ENCODE data around the gene PELI1. TPM values are rescaled to one million over a fixed set of nuclear protein-coding genes. Genes with fewer than 3 reads are reported as not detected.
A peak's percentile ranks its signal among the peaks of the same experiment; 100 is the strongest.

Gene PELI1
- total RNA-seq, 3 donors from 2014 or later: 31.8 to 51.7 (median 40.6) TPM

GRCh38 chr2:64114063-64114911, 29.9 kb downstream of the PELI1 start:
- TF ChIP-seq POLR2AphosphoS5 (IDR thresholded peaks at IDR 0.05) (no peak), POLR2A (IDR thresholded peaks at IDR 0.05) (no peak), CTCF (IDR thresholded peaks at IDR 0.05) (no peak)
- Histone ChIP-seq H3K9me3 (no peaks in the 10 kb centered on the region), H3K36me3 (no peaks in the 10 kb centered on the region), H3K4me1 (peaks cover 0 to 20% of the 10 kb centered on the region in 2 donors), H3K27ac (peak overlapping the region; percentile 71 to 81), H3K27me3 (no peaks in the 10 kb centered on the region), H3K4me3 (no peak overlapping the region)
- intact Hi-C loops (cut with DNase I; ENCODE audit: low total_unique reads): no loop called here
- DNase-seq (ENCODE audit: low spot score in 2 of 2): no peak

DNA sequence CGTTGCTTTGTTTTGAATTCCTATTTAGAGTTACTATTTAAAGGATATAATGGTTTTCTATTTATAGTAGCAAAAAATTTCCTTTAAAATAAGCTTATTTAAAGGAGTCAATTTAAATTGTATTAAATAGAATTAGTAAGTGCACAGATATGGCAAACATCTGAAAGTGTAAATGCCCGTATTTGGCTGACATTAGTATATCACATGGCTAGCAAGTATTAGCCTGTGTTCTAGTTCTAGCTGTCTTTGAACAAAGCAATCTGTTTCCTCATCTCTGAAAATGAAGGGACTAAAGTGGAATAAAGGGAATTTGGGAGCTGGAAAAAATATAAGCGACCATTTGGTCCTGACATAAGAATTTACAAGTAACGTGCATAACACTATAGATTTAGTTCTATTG, 32.2 kb downstream of the PELI1 start:
- peaks cover 0 to 28% of the 10 kb centered on the region in 2 donors for H3K4me1 ChIP-seq
- H3K27me3 ChIP-seq: no peaks in the 10 kb centered on the region
- no peaks in the 10 kb centered on the region for H3K9me3 ChIP-seq
- TF ChIP-seq CTCF (IDR thresholded peaks at IDR 0.05) (no peak), POLR2AphosphoS5 (IDR thresholded peaks at IDR 0.05) (no peak), POLR2A (IDR thresholded peaks at IDR 0.05) (no peak)
- no peak overlapping the region for H3K4me3 ChIP-seq
- peak overlapping the region in 1 of 2 donors; percentile 81 for H3K27ac ChIP-seq
- DNase-seq (ENCODE audit: low spot score in 2 of 2): no peak
- intact Hi-C loops (cut with DNase I; ENCODE audit: low total_unique reads): no loop called here
- no peaks in the 10 kb centered on the region for H3K36me3 ChIP-seq

GRCh38 chr2:64111426-64111825, 32.8 kb downstream of the PELI1 start:
- H3K27ac ChIP-seq: no peak overlapping the region
- H3K4me3 ChIP-seq: no peak overlapping the region
- no peaks in the 10 kb centered on the region for H3K27me3 ChIP-seq
- no peaks in the 10 kb centered on the region for H3K9me3 ChIP-seq
- peaks cover 0 to 28% of the 10 kb centered on the region in 2 donors for H3K4me1 ChIP-seq
- DNase-seq (ENCODE audit: low spot score in 2 of 2): no peak
- TF ChIP-seq POLR2A (IDR thresholded peaks at IDR 0.05) (no peak), POLR2AphosphoS5 (IDR thresholded peaks at IDR 0.05) (no peak), CTCF (IDR thresholded peaks at IDR 0.05) (no peak)
- intact Hi-C loops (cut with DNase I; ENCODE audit: low total_unique reads): no loop called here
- no peaks in the 10 kb centered on the region for H3K36me3 ChIP-seq

DNA sequence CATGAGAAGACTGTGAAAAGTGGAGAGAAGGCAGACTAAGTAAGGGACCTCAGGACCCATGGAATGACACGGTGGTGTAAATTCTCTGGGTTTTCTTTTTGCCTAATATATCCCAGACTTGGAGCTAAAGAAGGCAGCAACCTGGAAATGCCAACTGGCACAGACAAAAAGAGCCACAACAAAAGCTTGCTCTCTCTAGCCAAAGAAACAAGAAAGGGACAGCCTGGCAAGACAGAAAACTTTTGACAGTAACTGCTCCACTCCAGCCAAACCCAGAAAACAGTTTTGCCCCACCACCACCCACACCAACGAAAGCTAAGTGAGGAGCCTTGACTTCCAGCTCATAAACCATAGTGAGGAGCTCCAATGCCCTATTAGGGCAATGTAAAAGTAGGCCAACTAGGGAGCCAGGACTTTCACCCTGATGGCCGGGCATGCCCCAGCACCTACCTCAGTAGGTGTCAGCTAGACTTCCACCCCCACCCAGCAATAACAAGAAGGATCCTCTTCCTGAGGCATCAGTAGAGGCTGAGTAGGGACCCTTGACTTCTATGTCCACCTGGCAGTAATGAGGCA, 35.5 kb downstream of the PELI1 start:
- Histone ChIP-seq H3K27ac (peak overlapping the region; percentile 67 to 75), H3K4me3 (no peak overlapping the region), H3K27me3 (no peaks in the 10 kb centered on the region), H3K9me3 (no peaks in the 10 kb centered on the region), H3K4me1 (peaks cover 0 to 7% of the 10 kb centered on the region in 2 donors), H3K36me3 (no peaks in the 10 kb centered on the region)
- no peak for DNase-seq (ENCODE audit: low spot score in 2 of 2)
- TF ChIP-seq POLR2AphosphoS5 (IDR thresholded peaks at IDR 0.05) (no peak), POLR2A (IDR thresholded peaks at IDR 0.05) (no peak), CTCF (IDR thresholded peaks at IDR 0.05) (no peak)
- intact Hi-C loops (cut with DNase I; ENCODE audit: low total_unique reads): no loop called here

DNA sequence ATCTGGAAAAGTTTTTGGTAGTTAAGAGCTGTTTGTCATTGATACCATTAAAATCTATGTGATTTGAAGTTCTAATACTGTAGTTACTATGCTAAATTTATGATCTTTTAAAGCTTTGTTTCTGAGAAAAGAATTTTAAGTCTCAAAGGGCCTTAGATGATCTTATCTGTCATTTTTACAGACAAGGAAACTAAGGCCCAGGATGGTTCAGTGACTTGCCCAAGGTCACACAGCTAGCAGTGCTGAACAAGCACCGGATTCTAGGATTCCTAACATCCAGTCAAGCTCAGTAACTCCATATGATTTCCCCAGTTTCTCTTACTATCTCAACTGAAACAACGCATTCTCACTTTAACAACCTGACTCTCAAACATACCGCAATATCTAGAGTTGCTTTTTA, 37.7 kb downstream of the PELI1 start:
- no peak for DNase-seq (ENCODE audit: low spot score in 2 of 2)
- Histone ChIP-seq H3K9me3 (no peaks in the 10 kb centered on the region), H3K36me3 (no peaks in the 10 kb centered on the region), H3K27ac (peak overlapping the region; percentile 30 to 40), H3K4me3 (no peak overlapping the region), H3K27me3 (no peaks in the 10 kb centered on the region), H3K4me1 (peaks cover 0 to 7% of the 10 kb centered on the region in 2 donors)
- TF ChIP-seq POLR2A (IDR thresholded peaks at IDR 0.05) (no peak), CTCF (IDR thresholded peaks at IDR 0.05) (no peak), POLR2AphosphoS5 (IDR thresholded peaks at IDR 0.05) (no peak)
- intact Hi-C loops (cut with DNase I; ENCODE audit: low total_unique reads): no loop called here

All from breast epithelium (tissue), 4 donors.